GM12878 (cell line): ENCODE measurements around the gene TNFSF15. TPM values are rescaled to one million over a fixed set of nuclear protein-coding genes. Genes with fewer than 3 reads are reported as not detected.

Experiments
- ATAC-seq: fragments of 200-7000 bp; cut with Tn5 transposase; 3 replicates; pipeline ENCODE4 v1.9.1; 2020; ENCODE audit warnings: mild to moderate bottlenecking, moderate library complexity
- BruUV-seq: library from RNA; stranded (reverse); fragments of 400-500 nt; replicated peaks from 2 replicates; lab custom pipeline; 2021; lab: Mats Ljungman, UMichigan
- CTCF ChIA-PET: fragments of 300-600 bp; sonication (Branson Sonifier 250); formaldehyde crosslinking; extraction: SDS; loops from one replicate; lab custom pipeline; 2021; ENCODE audit warnings: inconsistent platforms; lab: Yijun Ruan, JAX
- POLR2A ChIA-PET: fragments of 350-600 bp; formaldehyde crosslinking; extraction: SDS; loops from one replicate; lab custom pipeline; 2021; ENCODE audit warnings: inconsistent platforms; lab: Charles Lee
- RAD21 ChIA-PET: fragments of 300-600 bp; sonication (Branson Sonifier 250); formaldehyde crosslinking; loops from one replicate; lab custom pipeline; 2023; ENCODE audit warnings: antibody characterized with exemption; ENCODE audit not compliant: unreplicated experiment; lab: Charles Lee
- SMC1A ChIA-PET: fragments of 300-600 bp; sonication (Branson Sonifier 250); formaldehyde crosslinking; loops from one replicate; lab custom pipeline; 2023; ENCODE audit not compliant: unreplicated experiment, uncharacterized antibody; lab: Charles Lee
- DNase-seq: peaks from one replicate; pipeline ENCODE4 v3.0.0-alpha.2; 2011; ENCODE audit warnings: low read depth, low spot score
- FAIRE-seq: peaks from 3 replicates; lab custom pipeline; 2011; peaks lifted over from hg19 to GRCh38; lab: Jason Lieb, UNC
- H2AFZ ChIP-seq: 2 replicates; pipeline ENCODE4 v1.6.0; 2011; ENCODE audit warnings: low read depth, low read length, control low read depth; ENCODE audit not compliant: control insufficient read depth
- H3K27ac ChIP-seq: 2 replicates; pipeline ENCODE4 v1.5.1; 2011; ENCODE audit warnings: control low read depth; ENCODE audit not compliant: control insufficient read depth, insufficient read depth
- H3K27me3 ChIP-seq, 2 experiments: replicated peaks in 1 of 2; 2 replicates each; pipeline versions ENCODE4 v1.6.0 to v1.6.1; 2011; ENCODE audit warnings: low read length in 1 of 2; ENCODE audit not compliant: control insufficient read depth in 2 of 2, insufficient read depth in 2 of 2
- H3K36me3 ChIP-seq, 2 experiments: 2 replicates each; pipeline ENCODE4 v1.5.1; 2011; ENCODE audit warnings: low read length in 1 of 2; ENCODE audit not compliant: control insufficient read depth in 2 of 2, insufficient read depth in 2 of 2
- H3K4me1 ChIP-seq: 2 replicates; pipeline ENCODE4 v1.6.1; 2011; ENCODE audit warnings: mild to moderate bottlenecking, low read length, moderate library complexity, mixed read lengths; ENCODE audit not compliant: control insufficient read depth, insufficient read depth
- H3K4me2 ChIP-seq: 2 replicates; pipeline ENCODE4 v1.6.0; 2011; ENCODE audit warnings: control low read depth; ENCODE audit not compliant: control insufficient read depth, insufficient read depth
- H3K4me3 ChIP-seq: fragments of 200-600 bp; sonication (generic); 2 replicates; pipeline ENCODE4 v1.5.1; 2016
- H3K79me2 ChIP-seq: 2 replicates; pipeline ENCODE4 v1.6.0; 2011; ENCODE audit warnings: low read length; ENCODE audit not compliant: control insufficient read depth, insufficient read depth
- H3K9ac ChIP-seq: 2 replicates; pipeline ENCODE4 v1.8.0; 2011; ENCODE audit warnings: low read length, control low read depth, mixed read lengths; ENCODE audit not compliant: control insufficient read depth, insufficient read depth
- H3K9me3 ChIP-seq: replicated peaks from 3 replicates; pipeline ENCODE4 v1.5.1; 2011; ENCODE audit warnings: mild to moderate bottlenecking, low read length; ENCODE audit not compliant: control insufficient read depth, insufficient read depth
- H4K20me1 ChIP-seq: 2 replicates; pipeline ENCODE4 v1.6.0; 2011; ENCODE audit not compliant: control insufficient read depth, insufficient read depth
- BCL11A ChIP-seq: IDR thresholded peaks from 2 replicates; pipeline ENCODE4 v1.6.1; 2011; ENCODE audit warnings: low read depth, low read length
- CBFB ChIP-seq: IDR thresholded peaks from 2 replicates; pipeline ENCODE4 v1.6.1; 2016; ENCODE audit warnings: antibody characterized with exemption, low read depth
- CBX3 ChIP-seq: fragments of 200-600 bp; sonication (generic); IDR thresholded peaks from 2 replicates; pipeline ENCODE4 v1.6.1; 2016; ENCODE audit warnings: low read depth, borderline replicate concordance
- MYB ChIP-seq: fragments of 150-350 bp; IDR thresholded peaks from 2 replicates; pipeline ENCODE4 v1.6.1; 2014; ENCODE audit warnings: mild to moderate bottlenecking, low read depth, low read length, borderline replicate concordance
- NFYA ChIP-seq: IDR thresholded peaks from 2 replicates; pipeline ENCODE4 v1.6.1; 2011; ENCODE audit warnings: low read depth, mild to moderate bottlenecking, low read length, improper control_type of control experiment, borderline replicate concordance
- RFX5 ChIP-seq: IDR thresholded peaks from 2 replicates; pipeline ENCODE4 v1.6.1; 2011; ENCODE audit warnings: low read depth, low read length, improper control_type of control experiment
- TCF7 ChIP-seq: IDR thresholded peaks from 2 replicates; pipeline ENCODE4 v1.6.1; 2014; ENCODE audit warnings: antibody characterized with exemption, borderline replicate concordance
- ZNF24 ChIP-seq: fragments of 450-650 bp; IDR thresholded peaks from 2 replicates; pipeline ENCODE4 v1.6.1; 2017; ENCODE audit warnings: antibody characterized with exemption, mild to moderate bottlenecking
- whole genome bisulfite sequencing: methylation state at CpG from one replicate; pipeline ENCODE4 v1.1.6; 2016; ENCODE audit warnings: low lambda C conversion rate; ENCODE audit not compliant: insufficient replicate concordance, insufficient coverage; ENCODE audit errors: missing lambda C conversion rate; 5-methylcytosine and 5-hydroxymethylcytosine counted together
- in situ Hi-C: fragments of 300-500 bp; cut with MboI; formaldehyde crosslinking; loops from 9 replicates; pipeline ENCODE4 v1.14.3; 2018; ENCODE audit warnings: mixed read lengths
- intact Hi-C: fragments of 100-400 bp; cut with micrococcal nuclease; formaldehyde crosslinking; loops from one replicate; pipeline ENCODE4 v1.14.2; 2022; ENCODE audit not compliant: unreplicated experiment
- polyA plus RNA-seq, 11 experiments: library from polyadenylated mRNA; depleted of rRNA in 4 of 11; unstranded in 6 of 11; stranded (reverse) in 5 of 11; fragments of >200 nt; fragmentation: Nextera tagmentation in 4 of 11; fragmentation: Illumina TruSeq in 1 of 11; extraction: Ambion mirVana in 4 of 11; extraction: Trizol in 1 of 11; gene quantifications; 1 replicate in 1 of 11; 2 replicates in 10 of 11; pipeline versions ENCODE4 v1.2.1 to v1.2.3, GENCODE V29; 2011 to 2016; ENCODE audit warnings: inconsistent platforms in 2 of 11, missing spikeins in 2 of 11, low read depth in 1 of 11
- total RNA-seq, 4 experiments: library from RNA; depleted of rRNA in 3 of 4; stranded (reverse); fragments of >200 nt in 3 of 4; fragmentation: Illumina TruSeq in 1 of 4; extraction: Trizol in 1 of 4; gene quantifications; 2 replicates each; pipeline versions ENCODE4 v1.2.1 to v1.2.3, GENCODE V29; 2013 to 2021
- TF ChIP-seq, protein P1 (sequence below): fragments of 450-650 bp; IDR thresholded peaks from 2 replicates; pipeline ENCODE4 v1.6.1; 2017; ENCODE audit warnings: borderline replicate concordance
- TF ChIP-seq, protein P2 (sequence below): IDR thresholded peaks from 2 replicates; pipeline ENCODE4 v1.6.1; 2011; ENCODE audit warnings: borderline replicate concordance, low read depth, mild to moderate bottlenecking, moderate library complexity, low read length; ENCODE audit not compliant: insufficient read depth, poor library complexity, severe bottlenecking
- TF ChIP-seq, protein P3 (sequence below): IDR thresholded peaks from 2 replicates; pipeline ENCODE4 v1.6.1; 2011; ENCODE audit warnings: low read depth, low read length, improper control_type of control experiment, borderline replicate concordance
- TF ChIP-seq, protein P4 (sequence below): fragments of 450-650 bp; IDR thresholded peaks from 2 replicates; pipeline ENCODE4 v1.6.1; 2016; ENCODE audit warnings: mild to moderate bottlenecking, moderate library complexity, borderline replicate concordance

TNFSF15 gene
- total and polyA plus RNA-seq, 10 of the 15 experiments (the other 5 are each of a cell fraction or from before 2014, with no cell fraction given), result 0.03 TPM; not detected in 9

DNA sequence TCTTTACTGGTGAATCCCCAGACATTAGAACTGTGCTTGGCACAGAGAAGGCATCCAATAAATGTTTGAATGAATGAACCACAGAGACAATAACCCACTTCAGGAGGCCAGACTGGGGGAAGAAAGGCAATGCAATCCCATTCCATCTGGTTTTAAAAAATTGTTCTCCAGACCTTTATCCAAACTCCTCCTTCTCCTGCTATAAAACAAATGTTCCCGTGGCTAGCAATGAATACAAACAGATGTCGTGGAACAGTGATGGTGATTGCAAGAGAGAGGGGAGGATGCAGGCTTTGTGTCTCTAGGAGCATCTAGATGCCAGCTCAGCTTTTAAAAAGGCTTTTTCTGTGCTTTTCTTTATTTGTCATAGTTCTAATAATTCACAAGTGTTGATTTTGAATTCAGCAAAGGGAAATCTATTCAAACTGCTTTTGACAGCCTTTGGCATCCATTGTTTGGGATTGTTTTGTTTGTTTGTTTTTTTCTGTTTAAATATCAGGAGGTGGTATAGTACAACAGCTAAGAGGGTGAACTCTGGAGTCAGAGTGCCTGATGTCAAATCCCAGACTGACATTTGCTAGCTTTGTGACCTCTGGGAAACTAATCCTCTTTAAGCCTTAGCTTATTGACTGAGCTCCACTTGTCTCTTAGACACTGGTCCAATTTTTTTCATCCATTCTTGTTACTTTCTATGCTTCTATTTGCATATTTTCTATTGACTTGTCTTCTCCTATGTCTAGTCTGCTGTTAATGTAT is 59.1 kb downstream of the TNFSF15 start:
- no peak overlapping the region for H3K9ac ChIP-seq
- DNase-seq, result no peak
- H3K9me3 ChIP-seq, result no peaks in the 10 kb centered on the region
- H3K4me3 ChIP-seq, result no peak overlapping the region
- FAIRE-seq, result no peak
- SMC1A ChIA-PET, result interaction anchor here (1.4 kb wide), 1 partner anchor 159 kb away, joined by 6 read pairs; no protein-coding TSS in a partner anchor
- POLR2A ChIA-PET, result no interaction called here
- no peaks in the 10 kb centered on the region for H3K4me1 ChIP-seq
- H3K4me2 ChIP-seq, result no peak overlapping the region
- TF ChIP-seq BCL11A, result no peak
- no peak for TF ChIP-seq CBFB
- TF ChIP-seq, protein P1, sequence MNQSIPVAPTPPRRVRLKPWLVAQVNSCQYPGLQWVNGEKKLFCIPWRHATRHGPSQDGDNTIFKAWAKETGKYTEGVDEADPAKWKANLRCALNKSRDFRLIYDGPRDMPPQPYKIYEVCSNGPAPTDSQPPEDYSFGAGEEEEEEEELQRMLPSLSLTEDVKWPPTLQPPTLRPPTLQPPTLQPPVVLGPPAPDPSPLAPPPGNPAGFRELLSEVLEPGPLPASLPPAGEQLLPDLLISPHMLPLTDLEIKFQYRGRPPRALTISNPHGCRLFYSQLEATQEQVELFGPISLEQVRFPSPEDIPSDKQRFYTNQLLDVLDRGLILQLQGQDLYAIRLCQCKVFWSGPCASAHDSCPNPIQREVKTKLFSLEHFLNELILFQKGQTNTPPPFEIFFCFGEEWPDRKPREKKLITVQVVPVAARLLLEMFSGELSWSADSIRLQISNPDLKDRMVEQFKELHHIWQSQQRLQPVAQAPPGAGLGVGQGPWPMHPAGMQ, result no peak
- no peak for TF ChIP-seq CBX3
- no peak for TF ChIP-seq MYB
- TF ChIP-seq, protein P2, sequence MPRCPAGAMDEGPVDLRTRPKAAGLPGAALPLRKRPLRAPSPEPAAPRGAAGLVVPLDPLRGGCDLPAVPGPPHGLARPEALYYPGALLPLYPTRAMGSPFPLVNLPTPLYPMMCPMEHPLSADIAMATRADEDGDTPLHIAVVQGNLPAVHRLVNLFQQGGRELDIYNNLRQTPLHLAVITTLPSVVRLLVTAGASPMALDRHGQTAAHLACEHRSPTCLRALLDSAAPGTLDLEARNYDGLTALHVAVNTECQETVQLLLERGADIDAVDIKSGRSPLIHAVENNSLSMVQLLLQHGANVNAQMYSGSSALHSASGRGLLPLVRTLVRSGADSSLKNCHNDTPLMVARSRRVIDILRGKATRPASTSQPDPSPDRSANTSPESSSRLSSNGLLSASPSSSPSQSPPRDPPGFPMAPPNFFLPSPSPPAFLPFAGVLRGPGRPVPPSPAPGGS, result no peak
- TF ChIP-seq, protein P3, sequence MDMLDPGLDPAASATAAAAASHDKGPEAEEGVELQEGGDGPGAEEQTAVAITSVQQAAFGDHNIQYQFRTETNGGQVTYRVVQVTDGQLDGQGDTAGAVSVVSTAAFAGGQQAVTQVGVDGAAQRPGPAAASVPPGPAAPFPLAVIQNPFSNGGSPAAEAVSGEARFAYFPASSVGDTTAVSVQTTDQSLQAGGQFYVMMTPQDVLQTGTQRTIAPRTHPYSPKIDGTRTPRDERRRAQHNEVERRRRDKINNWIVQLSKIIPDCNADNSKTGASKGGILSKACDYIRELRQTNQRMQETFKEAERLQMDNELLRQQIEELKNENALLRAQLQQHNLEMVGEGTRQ, result no peak
- TF ChIP-seq ZNF24, result no peak
- no peak for TF ChIP-seq NFYA
- no peak for TF ChIP-seq TCF7
- TF ChIP-seq, protein P4, sequence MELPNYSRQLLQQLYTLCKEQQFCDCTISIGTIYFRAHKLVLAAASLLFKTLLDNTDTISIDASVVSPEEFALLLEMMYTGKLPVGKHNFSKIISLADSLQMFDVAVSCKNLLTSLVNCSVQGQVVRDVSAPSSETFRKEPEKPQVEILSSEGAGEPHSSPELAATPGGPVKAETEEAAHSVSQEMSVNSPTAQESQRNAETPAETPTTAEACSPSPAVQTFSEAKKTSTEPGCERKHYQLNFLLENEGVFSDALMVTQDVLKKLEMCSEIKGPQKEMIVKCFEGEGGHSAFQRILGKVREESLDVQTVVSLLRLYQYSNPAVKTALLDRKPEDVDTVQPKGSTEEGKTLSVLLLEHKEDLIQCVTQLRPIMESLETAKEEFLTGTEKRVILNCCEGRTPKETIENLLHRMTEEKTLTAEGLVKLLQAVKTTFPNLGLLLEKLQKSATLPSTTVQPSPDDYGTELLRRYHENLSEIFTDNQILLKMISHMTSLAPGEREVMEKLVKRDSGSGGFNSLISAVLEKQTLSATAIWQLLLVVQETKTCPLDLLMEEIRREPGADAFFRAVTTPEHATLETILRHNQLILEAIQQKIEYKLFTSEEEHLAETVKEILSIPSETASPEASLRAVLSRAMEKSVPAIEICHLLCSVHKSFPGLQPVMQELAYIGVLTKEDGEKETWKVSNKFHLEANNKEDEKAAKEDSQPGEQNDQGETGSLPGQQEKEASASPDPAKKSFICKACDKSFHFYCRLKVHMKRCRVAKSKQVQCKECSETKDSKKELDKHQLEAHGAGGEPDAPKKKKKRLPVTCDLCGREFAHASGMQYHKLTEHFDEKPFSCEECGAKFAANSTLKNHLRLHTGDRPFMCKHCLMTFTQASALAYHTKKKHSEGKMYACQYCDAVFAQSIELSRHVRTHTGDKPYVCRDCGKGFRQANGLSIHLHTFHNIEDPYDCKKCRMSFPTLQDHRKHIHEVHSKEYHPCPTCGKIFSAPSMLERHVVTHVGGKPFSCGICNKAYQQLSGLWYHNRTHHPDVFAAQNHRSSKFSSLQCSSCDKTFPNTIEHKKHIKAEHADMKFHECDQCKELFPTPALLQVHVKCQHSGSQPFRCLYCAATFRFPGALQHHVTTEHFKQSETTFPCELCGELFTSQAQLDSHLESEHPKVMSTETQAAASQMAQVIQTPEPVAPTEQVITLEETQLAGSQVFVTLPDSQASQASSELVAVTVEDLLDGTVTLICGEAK, result no peak
- TF ChIP-seq RFX5, result no peak
- 0% methylated on average over 2 of the region's 2 CpGs for WGBS
- in situ Hi-C loops, result no loop called here
- ATAC-seq, result no peak
- intact Hi-C loops, result no loop called here
- H3K36me3 ChIP-seq, result no peaks in the 10 kb centered on the region
- RAD21 ChIA-PET, result no interaction called here
- H3K27ac ChIP-seq, result no peak overlapping the region
- CTCF ChIA-PET, result interaction anchor here (1.1 kb wide), 1 partner anchor 268 kb away, joined by 4 read pairs; no protein-coding TSS in a partner anchor
- no TSS peak for BruUV-seq
- H4K20me1 ChIP-seq, result no peaks in the 10 kb centered on the region
- no peak overlapping the region for H2AFZ ChIP-seq
- H3K27me3 ChIP-seq, result no peaks in the 10 kb centered on the region
- no peaks in the 10 kb centered on the region for H3K79me2 ChIP-seq
